Mucosa of stomach (tissue), 1 donor: ENCODE data around the gene HIP1.
"Not testable (repeated sequence)": the region's sequence is repeated elsewhere in the genome, so short reads cannot be mapped to it uniquely, and the experiment has no call there.

Experiments
- H3K27me3 ChIP-seq: one replicate; pipeline ENCODE4 v1.7.0; 2013; ENCODE audit warnings: mild to moderate bottlenecking, low read length; ENCODE audit not compliant: control insufficient read depth, insufficient read depth
- H3K36me3 ChIP-seq: one replicate; pipeline ENCODE4 v1.7.0; 2013; ENCODE audit warnings: low read length; ENCODE audit not compliant: control insufficient read depth, insufficient read depth
- H3K4me1 ChIP-seq: one replicate; pipeline ENCODE4 v1.7.0; 2013; ENCODE audit warnings: mild to moderate bottlenecking, low read length; ENCODE audit not compliant: control insufficient read depth, insufficient read depth
- H3K4me3 ChIP-seq: one replicate; pipeline ENCODE4 v1.7.0; 2013; ENCODE audit warnings: low read length
- H3K9ac ChIP-seq: one replicate; pipeline ENCODE4 v1.7.0; 2013; ENCODE audit warnings: mild to moderate bottlenecking, low read length, moderate library complexity
- H3K9me3 ChIP-seq: one replicate; pipeline ENCODE4 v1.7.0; 2013; ENCODE audit warnings: mild to moderate bottlenecking, low read length, moderate library complexity; ENCODE audit not compliant: control insufficient read depth
- donor health status: Pancreatic carcinoma.

The HIP1 gene

DNA sequence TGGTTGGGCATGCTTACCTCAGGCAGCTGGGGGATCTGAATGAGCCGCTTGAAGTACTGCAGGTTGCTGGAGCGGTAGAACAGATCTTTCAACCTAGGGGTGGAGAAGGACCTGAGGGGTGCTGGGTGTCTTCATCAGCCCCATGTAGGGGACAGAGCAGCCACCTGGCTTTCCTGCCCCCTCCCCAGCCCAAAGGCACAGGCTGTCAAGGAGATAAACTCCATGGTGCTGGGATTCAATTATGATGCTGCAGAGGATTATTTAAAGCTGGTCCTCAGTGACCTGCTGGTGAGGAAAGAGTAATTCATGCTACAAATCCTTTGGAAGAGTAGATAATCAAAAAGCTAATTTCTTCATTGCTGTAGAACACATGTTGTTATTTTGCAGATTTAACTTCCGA, 175.6 kb downstream of the HIP1 start:
- Histone ChIP-seq H3K9ac (no peak overlapping the region), H3K4me1 (no peaks in the 10 kb centered on the region), H3K36me3 (peaks cover 4% of the 10 kb centered on the region)

DNA sequence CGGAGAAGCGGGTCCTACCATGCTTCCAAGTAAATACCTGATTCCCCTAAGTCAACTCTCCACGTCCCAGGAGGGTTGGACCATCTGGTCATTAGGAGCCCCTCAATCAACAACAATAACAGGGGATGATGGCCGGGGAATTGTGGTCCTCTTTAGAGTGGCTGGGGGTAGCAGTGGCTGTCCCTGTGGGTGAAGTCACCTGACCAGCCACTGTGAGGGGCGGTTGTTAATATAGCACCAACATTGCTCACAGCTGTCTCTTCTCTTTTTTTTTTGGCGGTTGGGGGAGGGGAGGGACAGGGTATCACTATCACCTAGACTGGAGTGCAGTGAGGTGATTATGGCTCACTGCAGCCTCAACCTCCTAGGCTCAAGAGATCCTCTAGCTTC, 178.8 kb downstream of the HIP1 start:
- Histone ChIP-seq H3K36me3 (peaks cover 4% of the 10 kb centered on the region), H3K9me3 (no peaks in the 10 kb centered on the region), H3K4me1 (no peaks in the 10 kb centered on the region), H3K27me3 (no peaks in the 10 kb centered on the region), H3K9ac (no peak overlapping the region), H3K4me3 (no peak overlapping the region)

More for the DNA sequence above, 175.6 kb downstream of the HIP1 start:
- no peak overlapping the region for H3K4me3 ChIP-seq
- H3K9me3 ChIP-seq: no peaks in the 10 kb centered on the region
- no peaks in the 10 kb centered on the region for H3K27me3 ChIP-seq

GRCh38 chr7:75559355-75559975, 179.3 kb downstream of the HIP1 start:
- Histone ChIP-seq H3K9ac (no peak overlapping the region), H3K4me3 (no peak overlapping the region), H3K36me3 (peaks cover 4% of the 10 kb centered on the region), H3K27me3 (no peaks in the 10 kb centered on the region), H3K9me3 (no peaks in the 10 kb centered on the region), H3K4me1 (no peaks in the 10 kb centered on the region)

- not testable (repeated sequence) for H3K4me1 ChIP-seq, H3K36me3 ChIP-seq, H3K9ac ChIP-seq, H3K27me3 ChIP-seq, H3K4me3 ChIP-seq, H3K9me3 ChIP-seq
These were observed 181.9 kb downstream of the HIP1 start for GRCh38 chr7:75556835-75557234.

- Histone ChIP-seq H3K4me1 (no peaks in the 10 kb centered on the region), H3K9me3 (no peaks in the 10 kb centered on the region), H3K9ac (no peak overlapping the region), H3K4me3 (no peak overlapping the region), H3K36me3 (no peaks in the 10 kb centered on the region), H3K27me3 (no peaks in the 10 kb centered on the region)
These were observed 183.0 kb downstream of the HIP1 start for GRCh38 chr7:75555736-75556135.

GRCh38 chr7:75546237-75547015, 192.3 kb downstream of the HIP1 start:
- Histone ChIP-seq H3K4me3 (no peak overlapping the region), H3K9ac (no peak overlapping the region), H3K36me3 (no peaks in the 10 kb centered on the region)

DNA sequence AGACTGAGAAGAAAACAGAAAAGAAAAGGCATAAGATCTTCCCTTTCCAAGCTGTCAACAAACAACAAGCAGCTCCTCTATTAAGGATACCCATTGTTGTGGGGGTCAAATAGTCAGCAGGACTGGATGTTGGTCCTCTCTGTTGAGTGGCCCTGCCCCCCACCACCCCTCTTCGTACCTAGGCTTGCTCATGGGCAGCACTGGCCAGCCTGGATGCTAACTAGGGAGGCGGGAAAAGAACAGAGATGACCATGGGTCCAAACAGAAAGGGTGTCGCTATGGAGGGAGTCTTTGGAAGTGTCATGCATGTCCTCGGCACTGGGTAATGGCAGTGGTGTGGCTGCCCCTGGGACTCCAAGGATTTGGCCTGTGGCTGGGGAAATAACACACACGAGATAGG, 201.0 kb downstream of the HIP1 start:
- no peaks in the 10 kb centered on the region for H3K4me1 ChIP-seq
- no peaks in the 10 kb centered on the region for H3K9me3 ChIP-seq
- no peaks in the 10 kb centered on the region for H3K27me3 ChIP-seq
- H3K9ac ChIP-seq: no peak overlapping the region
- H3K36me3 ChIP-seq: no peaks in the 10 kb centered on the region
- H3K4me3 ChIP-seq: no peak overlapping the region

More at GRCh38 chr7:75546237-75547015, 192.3 kb downstream of the HIP1 start:
- Histone ChIP-seq H3K4me1 (no peaks in the 10 kb centered on the region), H3K27me3 (no peaks in the 10 kb centered on the region), H3K9me3 (no peaks in the 10 kb centered on the region)

GRCh38 chr7:75536940-75537538, 201.7 kb downstream of the HIP1 start:
- Histone ChIP-seq H3K4me3 (no peak overlapping the region), H3K9ac (no peak overlapping the region), H3K4me1 (no peaks in the 10 kb centered on the region), H3K27me3 (no peaks in the 10 kb centered on the region), H3K9me3 (no peaks in the 10 kb centered on the region), H3K36me3 (no peaks in the 10 kb centered on the region)

DNA sequence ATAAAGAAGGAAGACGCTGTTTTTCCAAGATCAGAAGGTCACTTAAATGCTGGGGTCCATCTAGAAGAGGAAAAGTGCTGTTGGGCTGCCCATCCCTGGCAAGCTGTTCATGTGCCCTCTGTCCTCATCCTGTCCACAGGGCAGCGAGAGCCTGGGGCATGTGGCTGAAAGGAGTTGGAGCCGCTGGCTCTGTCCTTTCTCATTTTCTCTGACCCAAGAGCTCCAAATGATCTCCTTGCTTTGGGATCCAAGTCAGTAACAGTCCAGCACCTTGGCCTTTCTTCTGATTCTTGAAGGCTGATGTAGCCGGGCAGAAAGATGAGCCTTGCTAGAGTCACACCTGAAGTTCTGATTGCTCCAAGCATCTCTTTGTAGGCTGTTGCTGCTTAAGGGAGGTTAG, 202.2 kb downstream of the HIP1 start:
- H3K4me3 ChIP-seq: no peak overlapping the region
- no peaks in the 10 kb centered on the region for H3K27me3 ChIP-seq
- H3K9ac ChIP-seq: no peak overlapping the region
- no peaks in the 10 kb centered on the region for H3K36me3 ChIP-seq
- H3K9me3 ChIP-seq: no peaks in the 10 kb centered on the region
- H3K4me1 ChIP-seq: no peaks in the 10 kb centered on the region

DNA sequence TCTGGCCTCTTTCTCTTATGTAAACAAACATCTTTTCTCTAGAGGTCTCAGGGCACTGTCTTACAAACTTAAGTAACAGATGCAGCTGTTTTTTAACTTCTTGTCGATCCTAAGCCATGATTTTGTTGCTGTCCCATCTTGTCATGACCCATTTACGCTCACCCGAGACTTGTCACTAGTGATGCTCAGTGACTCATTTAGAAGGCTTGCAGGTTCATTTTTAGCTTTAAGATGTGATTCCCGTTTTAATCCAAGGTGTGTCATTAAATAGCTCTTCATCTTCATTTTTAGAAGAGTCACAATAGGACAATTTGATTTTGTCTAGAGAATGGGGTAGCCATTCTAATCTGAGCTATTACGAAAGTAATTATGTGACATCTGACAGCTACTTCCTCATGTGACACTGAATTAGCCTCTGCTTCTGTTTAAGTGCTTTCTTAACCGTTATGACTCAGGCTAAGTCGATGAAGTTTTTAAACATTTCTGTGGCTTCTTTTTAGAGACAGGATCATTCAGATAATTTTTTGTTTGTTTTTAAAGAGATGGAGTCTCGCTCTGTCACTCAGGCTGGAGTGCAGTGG, 203.9 kb downstream of the HIP1 start:
- Histone ChIP-seq H3K9ac (no peak overlapping the region), H3K4me3 (no peak overlapping the region), H3K9me3 (no peaks in the 10 kb centered on the region), H3K4me1 (no peaks in the 10 kb centered on the region), H3K27me3 (no peaks in the 10 kb centered on the region), H3K36me3 (no peaks in the 10 kb centered on the region)

GRCh38 chr7:75533926-75534325, 204.8 kb downstream of the HIP1 start:
- Histone ChIP-seq H3K9ac (no peak overlapping the region), H3K4me3 (no peak overlapping the region), H3K27me3 (no peaks in the 10 kb centered on the region), H3K9me3 (no peaks in the 10 kb centered on the region), H3K4me1 (no peaks in the 10 kb centered on the region), H3K36me3 (no peaks in the 10 kb centered on the region)

DNA sequence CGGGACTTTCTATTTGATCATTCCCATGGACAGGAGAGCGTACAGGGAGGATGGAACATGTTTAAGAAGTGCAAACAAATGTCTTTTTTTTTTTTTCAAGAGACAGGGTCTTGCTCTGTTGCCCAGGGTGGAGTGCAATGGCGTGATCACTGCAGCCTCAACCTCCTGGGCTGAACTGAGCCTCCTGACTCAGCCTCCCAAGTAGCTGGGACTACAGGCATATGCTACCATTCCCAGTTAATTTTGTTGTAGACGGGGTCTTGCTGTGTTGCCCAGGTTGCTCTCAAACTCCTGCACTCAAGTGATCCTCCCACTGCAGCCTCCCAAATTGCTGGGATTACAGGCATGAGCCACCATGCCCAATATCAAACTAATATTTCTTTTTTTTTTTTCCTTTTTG, 206.1 kb downstream of the HIP1 start:
- H3K4me1 ChIP-seq: no peaks in the 10 kb centered on the region
- no peak overlapping the region for H3K4me3 ChIP-seq
- H3K9me3 ChIP-seq: no peaks in the 10 kb centered on the region
- no peak overlapping the region for H3K9ac ChIP-seq
- no peaks in the 10 kb centered on the region for H3K36me3 ChIP-seq
- no peaks in the 10 kb centered on the region for H3K27me3 ChIP-seq
